OCI-LY3 (cell line): ENCODE data around the gene TAMALIN.
A peak's percentile ranks its signal among the peaks of the same experiment; 100 is the strongest.

Source experiments
- H2AFZ ChIP-seq: fragments of 200-600, 300-600 bp; shearing (Covaris generic); 2 replicates; pipeline ENCODE4 v1.6.0; 2014; ENCODE audit warnings: antibody characterized with exemption, low read depth, low read length
- H3K27ac ChIP-seq: fragments of 200-600, 300-600 bp; sonication (generic); 2 replicates; pipeline ENCODE4 v1.5.1; 2014; ENCODE audit warnings: mild to moderate bottlenecking, low read length, moderate library complexity, mixed read lengths
- H3K27me3 ChIP-seq: fragments of 200-600, 300-600 bp; sonication (generic); 2 replicates; pipeline ENCODE4 v1.6.1; 2014; ENCODE audit warnings: low read depth, low read length, mixed read lengths
- H3K36me3 ChIP-seq: fragments of 200-600, 300-600 bp; sonication (generic); replicated peaks from 2 replicates; pipeline ENCODE3; 2014; ENCODE audit warnings: low read depth, low read length, mixed read lengths
- H3K4me1 ChIP-seq: fragments of 300-600, 200-600 bp; sonication (generic); 2 replicates; pipeline ENCODE4 v1.6.1; 2014; ENCODE audit warnings: low read length, mixed read lengths
- H3K4me2 ChIP-seq: fragments of 200-600, 300-600 bp; sonication (generic); 2 replicates; pipeline ENCODE4 v1.6.1; 2014; ENCODE audit warnings: low read length, mixed read lengths
- H3K4me3 ChIP-seq: fragments of 300-600, 200-600 bp; sonication (generic); 2 replicates; pipeline ENCODE4 v1.5.1; 2014; ENCODE audit warnings: antibody characterized with exemption, mild to moderate bottlenecking, low read length, moderate library complexity
- H3K79me2 ChIP-seq: fragments of 300-600, 200-600 bp; shearing (Covaris generic); 2 replicates; pipeline ENCODE4 v1.6.1; 2014; ENCODE audit warnings: mild to moderate bottlenecking, low read length, mixed read lengths
- H3K9ac ChIP-seq: fragments of 300-600, 200-600 bp; shearing (Covaris generic); 2 replicates; pipeline ENCODE4 v1.6.0; 2014; ENCODE audit warnings: mild to moderate bottlenecking, low read length, moderate library complexity
- H3K9me3 ChIP-seq: fragments of 200-600, 300-600 bp; shearing (Covaris generic); 2 replicates; pipeline ENCODE4 v1.6.1; 2014; ENCODE audit warnings: low read length, mixed read lengths; ENCODE audit not compliant: insufficient read depth
- H4K20me1 ChIP-seq: fragments of 200-600, 300-600 bp; sonication (generic); 2 replicates; pipeline ENCODE4 v1.6.1; 2016; ENCODE audit warnings: low read length, mixed read lengths; ENCODE audit not compliant: insufficient read depth
- CTCF ChIP-seq: fragments of 200-600, 300-600 bp; sonication (generic); IDR thresholded peaks from 2 replicates; pipeline ENCODE4 v1.5.1; 2014; ENCODE audit warnings: antibody characterized with exemption, low read length, low read depth
- EZH2phosphoT487 ChIP-seq: fragments of 200-600 bp; shearing (Covaris generic); IDR thresholded peaks from 2 replicates; pipeline ENCODE4 v1.6.1; 2018; ENCODE audit warnings: antibody characterized with exemption, mixed run types, low read depth

Gene TAMALIN

DNA sequence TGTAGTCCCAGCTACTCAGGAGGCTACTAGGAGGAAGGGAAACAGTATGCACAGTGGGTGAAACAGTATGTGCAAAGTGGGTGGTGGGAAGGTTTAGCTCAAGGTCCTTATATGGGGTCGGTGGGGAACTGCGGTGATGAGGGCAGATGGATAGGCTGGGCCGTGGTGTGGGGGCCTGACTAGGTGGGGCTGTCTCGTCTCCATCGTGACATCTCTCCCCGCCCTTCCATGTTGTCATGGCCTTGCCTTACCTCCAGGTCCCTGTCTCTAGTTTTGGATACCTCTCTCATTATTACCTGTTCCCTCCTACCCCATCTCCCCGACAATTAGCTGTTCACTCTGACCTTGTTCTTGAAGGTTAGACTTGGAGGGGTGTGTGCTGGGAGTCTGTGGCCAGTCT is 40.1 kb downstream of the TAMALIN start:
- no peak overlapping the region for H3K4me2 ChIP-seq
- H2AFZ ChIP-seq, result no peak overlapping the region
- H3K27me3 ChIP-seq, result peaks cover 4% of the 10 kb centered on the region; the same call in 1 of the 2 replicates
- H3K9ac ChIP-seq, result no peak overlapping the region
- H3K9me3 ChIP-seq, result no peaks in the 10 kb centered on the region
- H3K79me2 ChIP-seq, result no peaks in the 10 kb centered on the region
- H4K20me1 ChIP-seq, result no peaks in the 10 kb centered on the region
- no peaks in the 10 kb centered on the region for H3K36me3 ChIP-seq
- no peak overlapping the region for H3K4me3 ChIP-seq
- TF ChIP-seq EZH2phosphoT487 (no peak), CTCF (no peak)
- no peak overlapping the region for H3K27ac ChIP-seq
- H3K4me1 ChIP-seq, result peaks cover 44% of the 10 kb centered on the region

GRCh38 chr12:52049286-52049685 is 42.5 kb downstream of the TAMALIN start:
- H3K27me3 ChIP-seq, result peaks cover 13% of the 10 kb centered on the region
- TF ChIP-seq EZH2phosphoT487, result no peak
- H3K4me3 ChIP-seq, result no peak overlapping the region
- H3K27ac ChIP-seq, result no peak overlapping the region
- H3K4me1 ChIP-seq, result peaks cover 39% of the 10 kb centered on the region
- H3K36me3 ChIP-seq, result no peaks in the 10 kb centered on the region
- H3K79me2 ChIP-seq, result no peaks in the 10 kb centered on the region
- H3K9ac ChIP-seq, result no peak overlapping the region
- H3K4me2 ChIP-seq, result no peak overlapping the region
- H2AFZ ChIP-seq, result no peak overlapping the region
- H3K9me3 ChIP-seq, result no peaks in the 10 kb centered on the region
- H4K20me1 ChIP-seq, result 0 out of 2 replicates have a peak, but pooled peaks cover 4% of the 10 kb centered on the region

DNA sequence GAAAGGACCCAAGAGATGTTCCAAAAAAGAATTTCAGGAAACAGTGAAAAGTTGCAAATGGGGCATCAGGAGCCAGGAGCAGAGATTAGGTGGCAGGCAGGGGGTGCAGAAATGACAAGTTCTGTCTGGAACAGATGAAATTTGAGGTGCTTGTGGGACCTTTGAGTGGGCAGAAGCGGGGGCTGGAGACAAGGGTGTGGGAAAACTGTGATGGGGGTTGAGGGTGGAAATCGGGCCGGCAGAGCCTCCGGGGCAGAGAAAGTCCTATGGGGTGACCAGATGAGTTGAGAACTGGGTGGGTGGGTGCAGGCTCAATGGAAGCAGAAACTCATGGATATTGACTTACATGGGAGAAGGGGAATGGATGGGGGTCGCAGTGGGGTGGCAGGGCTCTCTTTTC is 42.9 kb downstream of the TAMALIN start:
- no peak overlapping the region for H3K27ac ChIP-seq
- 0 out of 2 replicates have a peak, but pooled peaks cover 4% of the 10 kb centered on the region for H4K20me1 ChIP-seq
- peak overlapping the region; percentile 79; the same call in 1 of the 2 replicates for H3K9ac ChIP-seq
- peak overlapping the region; percentile 98 for H3K4me2 ChIP-seq
- no peaks in the 10 kb centered on the region for H3K9me3 ChIP-seq
- H3K4me3 ChIP-seq, result peak overlapping the region; percentile 91
- no peaks in the 10 kb centered on the region for H3K36me3 ChIP-seq
- H3K27me3 ChIP-seq, result peaks cover 13% of the 10 kb centered on the region
- peaks cover 39% of the 10 kb centered on the region for H3K4me1 ChIP-seq
- H2AFZ ChIP-seq, result no peak overlapping the region
- H3K79me2 ChIP-seq, result no peaks in the 10 kb centered on the region
- TF ChIP-seq EZH2phosphoT487, result no peak
- no peak for TF ChIP-seq CTCF

DNA sequence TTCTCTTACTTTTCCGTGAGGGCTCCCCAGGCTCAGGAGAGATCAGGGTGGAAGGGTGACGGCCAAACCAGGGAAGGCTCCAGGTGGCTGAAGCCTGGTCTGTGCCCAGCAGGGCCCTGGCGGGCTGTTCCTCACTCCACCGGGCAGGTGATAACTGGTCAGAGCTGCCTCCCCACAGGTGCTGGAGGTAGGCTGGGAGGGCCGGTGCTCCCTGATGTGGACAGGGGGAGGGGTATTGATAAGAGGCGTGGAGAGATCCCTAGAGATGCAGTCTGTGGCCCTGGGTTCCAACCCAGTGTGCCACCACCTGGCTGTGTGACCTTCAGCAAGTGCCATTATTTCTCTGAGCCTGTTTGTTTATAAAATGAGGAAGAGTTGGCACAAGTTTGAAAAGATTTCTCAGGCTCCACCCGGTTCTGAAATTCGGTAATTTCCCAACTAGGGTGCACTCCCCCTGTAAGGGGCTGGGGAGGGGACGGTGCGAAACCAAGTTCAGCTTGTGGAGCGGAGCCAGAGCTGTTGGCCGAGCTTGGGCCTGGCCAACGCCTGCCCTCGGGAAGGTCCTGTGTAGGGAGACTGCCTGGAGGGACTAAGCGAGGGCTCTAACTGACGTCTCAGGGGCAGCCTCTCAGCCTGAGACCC is 43.5 kb downstream of the TAMALIN start:
- Histone ChIP-seq H3K4me2 (peak overlapping the region; percentile 98), H4K20me1 (0 out of 2 replicates have a peak, but pooled peaks cover 4% of the 10 kb centered on the region), H3K9me3 (no peaks in the 10 kb centered on the region), H3K79me2 (no peaks in the 10 kb centered on the region), H3K27me3 (peaks cover 13% of the 10 kb centered on the region), H2AFZ (peak overlapping the region; percentile 61; the same call in 1 of the 2 replicates), H3K36me3 (no peaks in the 10 kb centered on the region), H3K9ac (peak overlapping the region; percentile 79), H3K27ac (peak overlapping the region; percentile 24; the same call in 1 of the 2 replicates), H3K4me1 (peaks cover 39% of the 10 kb centered on the region), H3K4me3 (peak overlapping the region; percentile 91)
- TF ChIP-seq EZH2phosphoT487 (no peak), CTCF (no peak)
